Measurements from ENCODE around the gene DEDD. TPM values are rescaled to one million over a fixed set of nuclear protein-coding genes. Genes with fewer than 3 reads are reported as not detected.

Gene DEDD
- total and polyA plus RNA-seq, 2 experiments from 2014 or later = 22.8 to 35.3 TPM

DNA sequence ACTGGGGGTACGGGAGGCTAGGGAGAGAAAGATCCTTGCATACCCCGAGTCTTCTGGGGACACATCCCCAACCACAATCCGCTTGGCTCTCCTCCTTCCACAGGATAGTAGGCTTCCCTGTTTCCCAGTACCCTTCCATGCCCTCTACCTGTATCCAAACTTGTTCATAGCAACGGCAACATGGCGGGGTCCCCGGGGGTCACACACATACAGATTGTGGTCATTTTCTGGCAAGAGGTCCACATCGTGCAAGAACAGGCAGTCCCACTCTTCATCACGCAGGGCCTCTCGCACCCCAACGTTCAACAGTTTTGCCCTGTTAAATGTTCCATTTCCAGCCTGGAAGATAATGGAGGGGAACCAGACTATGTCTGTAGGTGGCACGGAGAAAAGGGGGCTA is 41.2 kb upstream of the DEDD start:
- Mint-ChIP-seq H3K36me3 (ENCODE audit: low read depth) (peaks cover 54% of the 10 kb centered on the region), H3K4me1 (peaks cover 15% of the 10 kb centered on the region), H3K27ac (no peak overlapping the region), H3K4me3 (no peak overlapping the region), H3K9me3 (no peaks in the 10 kb centered on the region), H3K27me3 (ENCODE audit: insufficient read depth, low read depth, poor library complexity) (peaks cover 6% of the 10 kb centered on the region)
- Histone ChIP-seq H3K4me3 (no peak overlapping the region), H3K27ac (ENCODE audit: low read depth) (no peak overlapping the region), H3K4me2 (no peak overlapping the region), H3K9me2 (ENCODE audit: insufficient read depth) (no peaks in the 10 kb centered on the region), H4K20me1 (replicated peaks; ENCODE audit: insufficient read depth) (peaks cover 6% of the 10 kb centered on the region; the same call in 1 of the 2 replicates), H3K36me3 (ENCODE audit: insufficient read depth) (peaks cover 17% of the 10 kb centered on the region), H3F3A (replicated peaks; ENCODE audit: low read depth) (0 out of 2 replicates have a peak, but pooled peaks cover 3% of the 10 kb centered on the region), H3K79me2 (replicated peaks; ENCODE audit: insufficient read depth) (peaks cover 8% of the 10 kb centered on the region), H2AFZ (no peak overlapping the region), H3K27me3 (ENCODE audit: insufficient read depth) (no peaks in the 10 kb centered on the region), H3K4me1 (ENCODE audit: insufficient read depth) (peaks cover 15% of the 10 kb centered on the region; the same call in 1 of the 2 replicates)
- DNase-seq (ENCODE audit: low spot score) (no peak), ATAC-seq (no peak)
- no peak for TF ChIP-seq CREB1 (CRISPR knock-in tag; IDR thresholded peaks at IDR 0.05; ENCODE audit: low read depth)
- TF ChIP-seq, protein P1, sequence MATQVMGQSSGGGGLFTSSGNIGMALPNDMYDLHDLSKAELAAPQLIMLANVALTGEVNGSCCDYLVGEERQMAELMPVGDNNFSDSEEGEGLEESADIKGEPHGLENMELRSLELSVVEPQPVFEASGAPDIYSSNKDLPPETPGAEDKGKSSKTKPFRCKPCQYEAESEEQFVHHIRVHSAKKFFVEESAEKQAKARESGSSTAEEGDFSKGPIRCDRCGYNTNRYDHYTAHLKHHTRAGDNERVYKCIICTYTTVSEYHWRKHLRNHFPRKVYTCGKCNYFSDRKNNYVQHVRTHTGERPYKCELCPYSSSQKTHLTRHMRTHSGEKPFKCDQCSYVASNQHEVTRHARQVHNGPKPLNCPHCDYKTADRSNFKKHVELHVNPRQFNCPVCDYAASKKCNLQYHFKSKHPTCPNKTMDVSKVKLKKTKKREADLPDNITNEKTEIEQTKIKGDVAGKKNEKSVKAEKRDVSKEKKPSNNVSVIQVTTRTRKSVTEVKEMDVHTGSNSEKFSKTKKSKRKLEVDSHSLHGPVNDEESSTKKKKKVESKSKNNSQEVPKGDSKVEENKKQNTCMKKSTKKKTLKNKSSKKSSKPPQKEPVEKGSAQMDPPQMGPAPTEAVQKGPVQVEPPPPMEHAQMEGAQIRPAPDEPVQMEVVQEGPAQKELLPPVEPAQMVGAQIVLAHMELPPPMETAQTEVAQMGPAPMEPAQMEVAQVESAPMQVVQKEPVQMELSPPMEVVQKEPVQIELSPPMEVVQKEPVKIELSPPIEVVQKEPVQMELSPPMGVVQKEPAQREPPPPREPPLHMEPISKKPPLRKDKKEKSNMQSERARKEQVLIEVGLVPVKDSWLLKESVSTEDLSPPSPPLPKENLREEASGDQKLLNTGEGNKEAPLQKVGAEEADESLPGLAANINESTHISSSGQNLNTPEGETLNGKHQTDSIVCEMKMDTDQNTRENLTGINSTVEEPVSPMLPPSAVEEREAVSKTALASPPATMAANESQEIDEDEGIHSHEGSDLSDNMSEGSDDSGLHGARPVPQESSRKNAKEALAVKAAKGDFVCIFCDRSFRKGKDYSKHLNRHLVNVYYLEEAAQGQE (IDR thresholded peaks at IDR 0.05; ENCODE audit: unreplicated experiment) = no peak
- no peak for TF ChIP-seq CTCF (conservative IDR thresholded peaks at IDR 0.05; ENCODE audit: low read depth in 2 of 2)
- no peak for TF ChIP-seq POLR2AphosphoS5 (IDR thresholded peaks at IDR 0.05; ENCODE audit: low read depth)
- no peak for TF ChIP-seq EZH2 (IDR thresholded peaks at IDR 0.05; ENCODE audit: low read depth, unreplicated experiment)
- no peak for TF ChIP-seq STAT1 (IDR thresholded peaks at IDR 0.05; ENCODE audit: unreplicated experiment)
- no peak for TF ChIP-seq ZNF114 (CRISPR knock-in tag; IDR thresholded peaks at IDR 0.05)
- no peak for TF ChIP-seq JUNB (IDR thresholded peaks at IDR 0.05; ENCODE audit: unreplicated experiment)
- no peak for TF ChIP-seq NANOG (IDR thresholded peaks at IDR 0.05; ENCODE audit: borderline replicate concordance)
- TF ChIP-seq, protein P2, sequence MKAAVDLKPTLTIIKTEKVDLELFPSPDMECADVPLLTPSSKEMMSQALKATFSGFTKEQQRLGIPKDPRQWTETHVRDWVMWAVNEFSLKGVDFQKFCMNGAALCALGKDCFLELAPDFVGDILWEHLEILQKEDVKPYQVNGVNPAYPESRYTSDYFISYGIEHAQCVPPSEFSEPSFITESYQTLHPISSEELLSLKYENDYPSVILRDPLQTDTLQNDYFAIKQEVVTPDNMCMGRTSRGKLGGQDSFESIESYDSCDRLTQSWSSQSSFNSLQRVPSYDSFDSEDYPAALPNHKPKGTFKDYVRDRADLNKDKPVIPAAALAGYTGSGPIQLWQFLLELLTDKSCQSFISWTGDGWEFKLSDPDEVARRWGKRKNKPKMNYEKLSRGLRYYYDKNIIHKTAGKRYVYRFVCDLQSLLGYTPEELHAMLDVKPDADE (IDR thresholded peaks at IDR 0.05) = no peak
- no peak for TF ChIP-seq ZNF331 (CRISPR knock-in tag; IDR thresholded peaks at IDR 0.05; ENCODE audit: low read depth)
- TF ChIP-seq, protein P3, sequence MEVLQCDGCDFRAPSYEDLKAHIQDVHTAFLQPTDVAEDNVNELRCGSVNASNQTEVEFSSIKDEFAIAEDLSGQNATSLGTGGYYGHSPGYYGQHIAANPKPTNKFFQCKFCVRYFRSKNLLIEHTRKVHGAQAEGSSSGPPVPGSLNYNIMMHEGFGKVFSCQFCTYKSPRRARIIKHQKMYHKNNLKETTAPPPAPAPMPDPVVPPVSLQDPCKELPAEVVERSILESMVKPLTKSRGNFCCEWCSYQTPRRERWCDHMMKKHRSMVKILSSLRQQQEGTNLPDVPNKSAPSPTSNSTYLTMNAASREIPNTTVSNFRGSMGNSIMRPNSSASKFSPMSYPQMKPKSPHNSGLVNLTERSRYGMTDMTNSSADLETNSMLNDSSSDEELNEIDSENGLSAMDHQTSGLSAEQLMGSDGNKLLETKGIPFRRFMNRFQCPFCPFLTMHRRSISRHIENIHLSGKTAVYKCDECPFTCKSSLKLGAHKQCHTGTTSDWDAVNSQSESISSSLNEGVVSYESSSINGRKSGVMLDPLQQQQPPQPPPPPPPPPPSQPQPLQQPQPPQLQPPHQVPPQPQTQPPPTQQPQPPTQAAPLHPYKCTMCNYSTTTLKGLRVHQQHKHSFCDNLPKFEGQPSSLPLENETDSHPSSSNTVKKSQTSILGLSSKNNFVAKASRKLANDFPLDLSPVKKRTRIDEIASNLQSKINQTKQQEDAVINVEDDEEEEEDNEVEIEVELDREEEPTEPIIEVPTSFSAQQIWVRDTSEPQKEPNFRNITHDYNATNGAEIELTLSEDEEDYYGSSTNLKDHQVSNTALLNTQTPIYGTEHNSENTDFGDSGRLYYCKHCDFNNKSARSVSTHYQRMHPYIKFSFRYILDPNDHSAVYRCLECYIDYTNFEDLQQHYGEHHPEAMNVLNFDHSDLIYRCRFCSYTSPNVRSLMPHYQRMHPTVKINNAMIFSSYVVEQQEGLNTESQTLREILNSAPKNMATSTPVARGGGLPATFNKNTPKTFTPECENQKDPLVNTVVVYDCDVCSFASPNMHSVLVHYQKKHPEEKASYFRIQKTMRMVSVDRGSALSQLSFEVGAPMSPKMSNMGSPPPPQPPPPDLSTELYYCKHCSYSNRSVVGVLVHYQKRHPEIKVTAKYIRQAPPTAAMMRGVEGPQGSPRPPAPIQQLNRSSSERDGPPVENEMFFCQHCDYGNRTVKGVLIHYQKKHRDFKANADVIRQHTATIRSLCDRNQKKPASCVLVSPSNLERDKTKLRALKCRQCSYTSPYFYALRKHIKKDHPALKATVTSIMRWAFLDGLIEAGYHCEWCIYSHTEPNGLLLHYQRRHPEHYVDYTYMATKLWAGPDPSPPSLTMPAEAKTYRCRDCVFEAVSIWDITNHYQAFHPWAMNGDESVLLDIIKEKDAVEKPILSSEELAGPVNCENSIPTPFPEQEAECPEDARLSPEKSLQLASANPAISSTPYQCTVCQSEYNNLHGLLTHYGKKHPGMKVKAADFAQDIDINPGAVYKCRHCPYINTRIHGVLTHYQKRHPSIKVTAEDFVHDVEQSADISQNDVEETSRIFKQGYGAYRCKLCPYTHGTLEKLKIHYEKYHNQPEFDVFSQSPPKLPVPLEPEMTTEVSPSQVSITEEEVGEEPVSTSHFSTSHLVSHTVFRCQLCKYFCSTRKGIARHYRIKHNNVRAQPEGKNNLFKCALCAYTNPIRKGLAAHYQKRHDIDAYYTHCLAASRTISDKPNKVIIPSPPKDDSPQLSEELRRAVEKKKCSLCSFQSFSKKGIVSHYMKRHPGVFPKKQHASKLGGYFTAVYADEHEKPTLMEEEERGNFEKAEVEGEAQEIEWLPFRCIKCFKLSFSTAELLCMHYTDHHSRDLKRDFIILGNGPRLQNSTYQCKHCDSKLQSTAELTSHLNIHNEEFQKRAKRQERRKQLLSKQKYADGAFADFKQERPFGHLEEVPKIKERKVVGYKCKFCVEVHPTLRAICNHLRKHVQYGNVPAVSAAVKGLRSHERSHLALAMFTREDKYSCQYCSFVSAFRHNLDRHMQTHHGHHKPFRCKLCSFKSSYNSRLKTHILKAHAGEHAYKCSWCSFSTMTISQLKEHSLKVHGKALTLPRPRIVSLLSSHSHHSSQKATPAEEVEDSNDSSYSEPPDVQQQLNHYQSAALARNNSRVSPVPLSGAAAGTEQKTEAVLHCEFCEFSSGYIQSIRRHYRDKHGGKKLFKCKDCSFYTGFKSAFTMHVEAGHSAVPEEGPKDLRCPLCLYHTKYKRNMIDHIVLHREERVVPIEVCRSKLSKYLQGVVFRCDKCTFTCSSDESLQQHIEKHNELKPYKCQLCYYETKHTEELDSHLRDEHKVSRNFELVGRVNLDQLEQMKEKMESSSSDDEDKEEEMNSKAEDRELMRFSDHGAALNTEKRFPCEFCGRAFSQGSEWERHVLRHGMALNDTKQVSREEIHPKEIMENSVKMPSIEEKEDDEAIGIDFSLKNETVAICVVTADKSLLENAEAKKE (CRISPR knock-in tag; IDR thresholded peaks at IDR 0.05) = no peak
- no peak for TF ChIP-seq EZH2phosphoT487 (IDR thresholded peaks at IDR 0.05; ENCODE audit: unreplicated experiment)
